ENCODE results near the gene CEP112.

The CEP112 gene

DNA sequence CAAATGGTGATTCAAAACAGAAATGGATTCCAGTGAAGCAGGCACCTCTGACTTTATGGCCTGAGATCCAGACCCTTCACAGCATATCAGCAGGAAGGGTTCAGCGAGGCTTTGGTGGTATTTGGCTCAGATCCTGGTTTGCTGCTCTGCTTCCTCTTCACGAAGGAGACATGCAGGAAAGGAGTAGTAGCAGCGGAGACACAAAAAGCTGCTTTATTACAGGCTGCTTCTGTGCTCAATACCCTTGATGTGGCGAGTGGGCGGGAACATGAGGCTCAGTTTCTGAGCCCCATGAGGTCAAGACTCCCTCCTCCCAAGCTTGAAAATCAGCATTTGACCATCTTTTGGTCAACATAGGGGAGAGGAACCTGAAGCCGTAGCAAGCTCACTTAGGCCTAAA, 417.1 kb downstream of the CEP112 start:
- TF ChIP-seq GATA2 (IDR thresholded peaks at IDR 0.05; ENCODE audit: low read depth, low read length): no peak
- no peak for TF ChIP-seq GATA3 (IDR thresholded peaks at IDR 0.05; ENCODE audit: low read depth, low read length)

DNA sequence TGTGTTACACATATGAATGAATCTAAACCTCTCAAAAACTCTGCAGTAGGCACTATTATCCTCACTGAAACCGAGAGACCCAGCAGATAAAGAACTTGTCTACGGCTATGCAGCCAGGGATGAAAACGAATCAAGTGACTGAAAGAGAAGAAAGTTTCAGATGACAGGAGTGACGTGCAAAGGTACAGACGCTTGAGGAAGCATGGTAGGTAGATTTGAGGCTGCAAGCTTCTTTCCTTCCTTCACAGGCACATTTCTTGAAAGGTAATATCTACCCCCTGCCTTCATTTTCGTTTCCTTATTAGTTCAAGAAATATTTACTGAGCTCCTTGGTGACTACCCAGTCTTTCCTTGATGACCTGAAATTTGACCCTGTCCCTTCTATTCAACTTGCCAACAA, 418.9 kb downstream of the CEP112 start:
- TF ChIP-seq GATA2 (IDR thresholded peaks at IDR 0.05; ENCODE audit: low read depth, low read length) (no peak), GATA3 (IDR thresholded peaks at IDR 0.05; ENCODE audit: low read depth, low read length) (no peak)

DNA sequence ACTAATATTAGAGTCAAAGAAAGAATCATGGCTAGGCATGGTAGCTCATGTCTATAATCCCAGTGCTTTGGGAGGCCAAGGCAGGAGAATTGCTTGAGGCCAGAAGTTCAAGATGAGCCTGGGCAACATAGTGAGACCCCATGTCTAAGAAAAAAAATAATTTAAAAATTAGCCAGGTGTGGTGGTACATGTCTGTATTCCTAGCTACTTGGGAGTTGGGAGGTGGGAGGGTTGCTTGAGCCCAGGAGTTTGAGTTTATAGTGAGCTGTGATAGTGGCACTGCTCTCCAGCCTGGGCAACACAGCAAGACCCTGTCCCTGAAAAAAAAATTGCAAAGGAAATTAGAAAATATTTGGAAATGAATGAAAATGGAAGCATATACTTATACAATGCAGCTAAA, 420.2 kb downstream of the CEP112 start:
- TF ChIP-seq GATA3 (IDR thresholded peaks at IDR 0.05; ENCODE audit: low read depth, low read length) (no peak), GATA2 (IDR thresholded peaks at IDR 0.05; ENCODE audit: low read depth, low read length) (no peak)

GRCh38 chr17:65763786-65764185, 428.1 kb downstream of the CEP112 start:
- TF ChIP-seq GATA3 (IDR thresholded peaks at IDR 0.05; ENCODE audit: low read depth, low read length): no peak
- no peak for TF ChIP-seq GATA2 (IDR thresholded peaks at IDR 0.05; ENCODE audit: low read depth, low read length)

- TF ChIP-seq GATA2 (IDR thresholded peaks at IDR 0.05; ENCODE audit: low read depth, low read length): no peak
- no peak for TF ChIP-seq GATA3 (IDR thresholded peaks at IDR 0.05; ENCODE audit: low read depth, low read length)
Observed at GRCh38 chr17:65762973-65763372, 429.0 kb downstream of the CEP112 start.

DNA sequence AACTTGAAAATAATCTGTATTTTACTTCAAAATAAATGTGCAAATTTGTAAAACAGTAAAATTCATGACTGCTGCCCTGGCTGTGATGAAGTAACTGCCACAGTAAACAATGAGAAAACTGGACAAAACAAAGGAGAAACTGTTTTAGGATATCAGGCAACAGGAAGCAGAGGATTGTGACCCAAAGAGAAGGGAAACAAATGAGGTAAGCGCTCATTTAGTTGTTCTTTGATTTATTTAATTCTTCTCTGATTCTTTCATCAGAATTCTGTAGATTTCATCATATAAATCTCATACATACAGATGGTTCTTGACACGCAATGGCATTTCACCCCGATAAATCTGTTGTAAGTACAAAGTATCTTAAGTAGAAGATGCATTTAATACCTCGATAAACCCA, 432.4 kb downstream of the CEP112 start:
- TF ChIP-seq GATA2 (IDR thresholded peaks at IDR 0.05; ENCODE audit: low read depth, low read length): no peak
- TF ChIP-seq GATA3 (IDR thresholded peaks at IDR 0.05; ENCODE audit: low read depth, low read length): no peak

DNA sequence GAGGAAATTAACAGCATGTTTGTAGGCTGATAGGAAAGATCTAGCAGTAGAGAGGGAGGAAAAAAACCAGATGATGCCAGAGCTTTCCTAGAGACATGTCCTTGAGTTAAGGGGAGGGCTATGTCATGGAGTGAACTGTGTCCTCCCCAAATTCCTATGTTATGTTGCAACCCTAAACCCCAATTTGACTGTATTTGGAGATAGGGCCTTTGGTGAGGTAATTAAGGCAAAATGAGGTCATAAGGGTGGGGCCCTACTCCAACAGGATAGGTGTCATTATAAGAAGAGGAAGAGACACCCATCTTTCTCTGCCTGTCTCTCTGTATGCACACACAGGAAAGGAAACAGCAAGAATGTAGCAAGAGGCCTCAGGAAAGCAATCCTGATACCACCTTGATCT, 435.2 kb downstream of the CEP112 start:
- no peak for TF ChIP-seq GATA2 (IDR thresholded peaks at IDR 0.05; ENCODE audit: low read depth, low read length)
- no peak for TF ChIP-seq GATA3 (IDR thresholded peaks at IDR 0.05; ENCODE audit: low read depth, low read length)

DNA sequence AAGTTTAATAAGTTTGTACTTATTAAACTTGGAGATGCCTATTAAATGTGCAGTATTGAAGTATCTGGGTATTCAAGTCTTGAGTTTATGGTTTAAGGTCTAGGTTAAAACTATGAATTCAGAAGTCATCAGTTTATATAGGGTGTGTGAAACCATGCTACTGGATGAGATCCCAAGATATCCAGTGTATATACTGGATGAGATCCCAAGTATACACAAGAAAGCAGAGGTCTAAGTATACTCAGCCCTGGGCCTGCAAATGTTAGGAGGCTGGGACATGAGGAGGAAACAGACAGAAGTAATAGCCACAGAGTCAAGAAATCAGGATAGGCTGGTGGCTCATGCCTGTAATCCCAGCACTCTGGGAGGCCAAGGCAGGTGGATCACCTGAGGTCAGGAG, 436.1 kb downstream of the CEP112 start:
- no peak for TF ChIP-seq GATA3 (IDR thresholded peaks at IDR 0.05; ENCODE audit: low read depth, low read length)
- TF ChIP-seq GATA2 (IDR thresholded peaks at IDR 0.05; ENCODE audit: low read depth, low read length): no peak

GRCh38 chr17:65754630-65755029, 437.3 kb downstream of the CEP112 start:
- TF ChIP-seq GATA3 (IDR thresholded peaks at IDR 0.05; ENCODE audit: low read depth, low read length) (no peak), GATA2 (IDR thresholded peaks at IDR 0.05; ENCODE audit: low read depth, low read length) (no peak)

GRCh38 chr17:65754081-65754480, 437.9 kb downstream of the CEP112 start:
- no peak for TF ChIP-seq GATA3 (IDR thresholded peaks at IDR 0.05; ENCODE audit: low read depth, low read length)
- no peak for TF ChIP-seq GATA2 (IDR thresholded peaks at IDR 0.05; ENCODE audit: low read depth, low read length)

DNA sequence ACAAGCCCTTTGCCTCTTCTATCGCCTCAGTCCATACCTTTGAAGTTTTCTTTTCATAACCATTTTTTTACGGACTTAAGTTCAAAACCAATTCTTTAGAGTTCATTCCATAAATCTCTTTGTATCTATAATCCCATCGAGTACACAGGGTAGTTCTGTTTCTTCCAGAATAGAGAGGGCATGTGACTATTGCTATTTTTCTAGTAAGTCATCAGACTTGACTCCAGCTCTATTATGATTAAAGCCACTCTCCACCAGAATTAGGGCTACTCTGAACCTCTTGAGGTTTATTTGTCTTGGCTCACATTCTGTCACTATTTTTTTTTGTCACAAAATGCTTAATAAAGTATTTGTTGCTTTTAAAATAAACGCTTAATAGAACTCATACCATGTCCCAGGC, 438.6 kb downstream of the CEP112 start:
- TF ChIP-seq GATA3 (IDR thresholded peaks at IDR 0.05; ENCODE audit: low read depth, low read length): no peak
- no peak for TF ChIP-seq GATA2 (IDR thresholded peaks at IDR 0.05; ENCODE audit: low read depth, low read length)

GRCh38 chr17:65751263-65751662, 440.7 kb downstream of the CEP112 start:
- TF ChIP-seq GATA3 (IDR thresholded peaks at IDR 0.05; ENCODE audit: low read depth, low read length) (no peak), GATA2 (IDR thresholded peaks at IDR 0.05; ENCODE audit: low read depth, low read length) (no peak)

GRCh38 chr17:65750631-65751115, 441.3 kb downstream of the CEP112 start:
- TF ChIP-seq GATA2 (IDR thresholded peaks at IDR 0.05; ENCODE audit: low read depth, low read length) (no peak), GATA3 (IDR thresholded peaks at IDR 0.05; ENCODE audit: low read depth, low read length) (no peak)

- TF ChIP-seq GATA3 (IDR thresholded peaks at IDR 0.05; ENCODE audit: low read depth, low read length) (no peak), GATA2 (IDR thresholded peaks at IDR 0.05; ENCODE audit: low read depth, low read length) (no peak)
Observed at GRCh38 chr17:65750166-65750565, 441.8 kb downstream of the CEP112 start.

GRCh38 chr17:65749479-65749878, 442.5 kb downstream of the CEP112 start:
- no peak for TF ChIP-seq GATA3 (IDR thresholded peaks at IDR 0.05; ENCODE audit: low read depth, low read length)
- TF ChIP-seq GATA2 (IDR thresholded peaks at IDR 0.05; ENCODE audit: low read depth, low read length): no peak

- TF ChIP-seq GATA2 (IDR thresholded peaks at IDR 0.05; ENCODE audit: low read depth, low read length): no peak
- no peak for TF ChIP-seq GATA3 (IDR thresholded peaks at IDR 0.05; ENCODE audit: low read depth, low read length)
Observed at GRCh38 chr17:65745241-65745640, 446.7 kb downstream of the CEP112 start.
